Pons (tissue), 1 donor: ENCODE data around the gene DEDD2.

ENCODE experiments used
- DNase-seq: peaks from one replicate; pipeline ENCODE4 v3.0.0-alpha.2; 2016; ENCODE audit warnings: low spot score

Gene DEDD2

DNA sequence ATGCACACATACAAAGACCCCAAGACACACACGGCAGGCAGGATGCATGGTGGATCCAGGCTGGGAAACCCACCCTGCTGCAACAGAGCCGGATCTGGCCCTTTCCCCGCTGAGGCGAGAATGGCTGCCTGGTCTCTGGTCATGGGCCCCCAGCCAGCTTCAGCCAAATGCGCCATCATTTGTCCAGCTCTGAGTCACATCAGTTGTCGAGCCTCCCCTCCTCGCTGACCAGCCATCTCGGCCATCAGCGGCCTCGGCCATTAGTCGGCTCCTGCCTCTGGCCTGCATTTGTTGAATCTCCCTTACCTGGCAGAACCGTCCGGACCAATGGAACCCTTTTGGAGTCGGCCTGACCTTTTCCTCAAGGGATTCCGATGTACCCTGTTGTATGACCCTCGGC is 46.8 kb downstream of the DEDD2 start:
- DNase-seq: no peak

DNA sequence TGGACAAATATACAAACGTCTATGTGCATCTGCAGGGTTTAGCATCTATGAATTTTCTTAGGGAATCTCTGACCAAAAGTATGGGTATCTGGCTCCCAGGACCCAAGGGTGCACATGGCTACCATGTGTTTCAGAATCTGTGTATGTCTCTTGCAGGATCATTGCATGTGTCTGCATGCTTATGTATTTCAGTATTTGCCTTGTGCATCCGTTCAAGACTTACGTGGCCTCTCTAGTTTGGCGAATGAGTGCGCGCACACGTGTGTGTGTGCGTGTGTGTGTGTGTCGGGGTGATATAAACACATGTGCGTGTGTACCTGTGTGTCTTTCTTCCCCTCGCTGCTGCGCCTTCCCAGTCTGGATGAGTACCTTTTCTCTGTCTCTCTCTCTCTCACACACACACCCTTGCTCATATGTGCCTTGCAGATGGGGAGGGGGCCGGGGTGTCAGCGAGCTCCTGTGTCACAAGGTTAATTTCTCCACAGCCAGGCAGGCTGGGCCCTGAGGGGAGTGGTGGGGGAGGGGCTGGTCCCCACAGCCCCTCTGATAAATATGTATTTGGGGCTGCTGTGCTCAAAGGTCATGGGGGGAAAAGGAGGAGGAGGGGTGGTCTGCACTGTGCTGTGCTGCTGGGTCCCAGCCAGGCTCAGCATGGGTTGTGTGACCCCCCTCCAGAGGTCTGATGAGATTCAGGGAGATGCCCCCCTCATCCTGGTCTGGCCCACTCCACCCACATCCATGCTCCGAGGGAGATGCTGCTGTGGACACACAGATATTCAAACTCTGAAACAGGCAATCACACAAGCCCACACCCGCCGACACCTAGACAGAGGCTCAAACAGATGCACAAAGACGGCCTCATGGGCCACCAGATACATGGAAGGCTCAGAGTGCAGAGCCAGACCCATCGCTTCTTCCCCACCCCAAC is 47.7 kb downstream of the DEDD2 start:
- no peak for DNase-seq

DNA sequence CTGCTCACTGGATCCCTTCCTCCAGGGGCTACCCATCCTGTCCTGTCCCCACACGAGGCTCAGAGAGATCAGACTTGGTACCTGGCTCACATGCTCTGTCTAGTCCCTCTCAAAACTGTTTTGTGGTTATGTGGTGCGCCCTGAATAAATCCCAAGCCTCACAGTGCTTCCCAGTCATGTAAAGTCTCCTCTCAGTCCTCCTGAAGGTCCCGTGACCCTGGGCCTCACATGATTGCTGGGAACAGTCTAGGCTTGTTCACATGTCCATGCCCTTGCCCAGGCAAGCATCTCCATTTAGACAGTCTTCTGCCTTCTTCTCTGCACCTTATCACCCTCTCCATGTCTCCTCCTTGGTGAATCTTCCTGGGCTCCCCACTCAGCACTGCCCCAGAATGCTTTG is 49.3 kb downstream of the DEDD2 start:
- no peak for DNase-seq

DNA sequence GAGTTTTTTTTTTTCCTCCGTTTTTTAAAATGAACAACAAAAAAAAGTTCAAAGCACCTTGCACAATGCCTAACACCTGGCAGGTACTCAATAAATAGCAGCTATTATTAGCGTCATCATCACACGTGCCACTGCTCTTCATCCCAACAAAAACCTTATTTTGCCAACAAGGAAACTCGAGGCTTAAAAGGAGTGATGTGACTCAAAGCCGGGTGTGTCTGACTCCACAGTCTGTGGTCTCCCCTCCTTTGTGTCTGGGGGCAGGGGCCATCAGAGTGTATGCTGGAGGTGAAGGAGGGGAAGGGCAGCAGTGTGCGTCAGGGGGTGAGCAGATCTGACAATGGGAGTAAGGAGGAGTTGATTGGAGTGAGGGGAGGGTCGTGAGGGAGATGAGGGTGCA is 51.2 kb downstream of the DEDD2 start:
- DNase-seq: no peak

DNA sequence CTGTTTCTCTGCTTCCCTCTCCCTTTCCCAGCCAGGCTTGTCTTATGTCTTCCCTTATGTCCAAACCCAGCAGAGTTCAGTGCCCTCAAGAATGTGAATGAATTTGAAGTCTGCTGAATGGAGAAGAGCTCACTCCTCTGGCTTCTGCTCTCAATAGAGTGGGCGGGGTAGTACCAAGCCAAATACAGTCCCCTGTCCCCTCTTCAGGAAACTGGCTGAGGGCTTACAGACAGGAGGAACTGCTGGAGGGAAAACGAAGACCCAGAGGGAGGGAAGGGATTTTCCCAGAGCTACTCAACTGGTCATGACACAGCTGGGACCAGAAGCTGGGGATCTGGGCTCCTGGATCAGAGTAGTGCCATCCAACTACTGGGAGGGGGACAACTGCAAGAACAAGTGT is 52.3 kb downstream of the DEDD2 start:
- DNase-seq: no peak

DNA sequence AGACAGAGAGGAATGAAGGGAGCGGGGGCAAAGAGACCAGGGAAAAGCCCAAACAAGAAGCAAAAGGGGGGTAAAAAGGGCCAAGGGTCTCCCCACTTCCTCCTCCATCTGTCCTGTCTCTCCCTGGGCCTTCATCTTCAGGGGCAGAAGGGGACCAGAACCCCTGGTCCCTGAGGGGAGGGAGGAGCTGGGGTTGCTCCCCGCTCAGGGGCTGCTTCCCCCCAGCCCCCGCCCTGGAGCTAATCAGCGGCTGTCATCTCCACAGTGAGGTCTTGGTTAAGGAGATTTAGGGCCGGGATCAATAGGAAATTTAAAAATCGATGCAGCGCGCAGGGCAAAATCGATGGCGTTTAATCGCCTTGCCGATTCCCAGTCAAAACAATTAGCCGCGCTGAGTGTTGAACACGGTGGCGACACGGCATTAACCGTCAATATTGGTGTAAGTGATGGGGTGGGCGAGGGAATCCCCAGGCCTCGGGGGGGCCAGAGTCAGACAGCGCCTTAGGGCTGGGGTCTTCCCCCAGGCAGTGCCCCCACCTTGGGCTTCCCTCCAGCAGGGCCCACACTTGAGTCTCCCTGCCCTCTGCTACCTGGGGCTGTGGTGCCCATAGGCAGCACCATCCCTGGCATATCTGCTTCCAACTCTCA is 55.7 kb downstream of the DEDD2 start:
- DNase-seq: no peak

DNA sequence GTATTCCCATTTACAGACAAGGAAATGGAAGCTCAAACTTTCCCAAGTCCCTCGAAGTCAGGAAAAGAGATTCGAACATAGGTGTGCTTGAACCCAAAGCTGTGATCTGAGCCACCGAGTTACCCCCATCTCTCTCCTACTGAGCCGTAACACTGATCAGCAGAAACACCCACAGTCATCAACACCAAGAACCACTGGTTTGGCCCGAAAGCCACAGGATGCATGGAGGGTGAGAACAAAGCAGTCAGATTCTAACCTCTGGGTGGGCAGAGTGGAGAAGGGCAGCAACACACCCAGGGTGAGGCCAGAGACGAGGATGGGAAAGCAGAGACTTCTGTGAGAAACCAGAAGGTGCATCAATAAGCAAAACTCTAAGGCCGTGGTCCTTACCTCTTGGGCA is 57.5 kb downstream of the DEDD2 start:
- DNase-seq: no peak

DNA sequence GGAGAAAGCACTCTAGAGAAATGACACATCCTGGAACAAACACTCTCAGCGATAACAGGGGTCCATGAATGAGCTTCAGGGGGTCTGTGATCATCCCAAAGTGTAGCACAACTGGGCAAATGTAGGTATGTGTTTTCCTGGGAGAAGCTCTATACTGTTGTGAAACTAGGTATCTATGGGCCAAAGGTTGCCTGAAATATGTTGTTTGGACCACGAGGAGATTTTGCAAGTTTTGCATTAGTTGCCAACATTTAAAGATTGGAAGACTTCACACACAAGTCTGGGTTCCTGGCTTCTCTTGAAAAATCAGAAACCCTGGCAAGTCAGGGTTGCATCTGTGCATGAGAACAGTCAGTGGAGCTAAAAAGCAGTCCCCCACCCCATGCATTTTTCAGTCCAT is 58.6 kb downstream of the DEDD2 start:
- no peak for DNase-seq

DNA sequence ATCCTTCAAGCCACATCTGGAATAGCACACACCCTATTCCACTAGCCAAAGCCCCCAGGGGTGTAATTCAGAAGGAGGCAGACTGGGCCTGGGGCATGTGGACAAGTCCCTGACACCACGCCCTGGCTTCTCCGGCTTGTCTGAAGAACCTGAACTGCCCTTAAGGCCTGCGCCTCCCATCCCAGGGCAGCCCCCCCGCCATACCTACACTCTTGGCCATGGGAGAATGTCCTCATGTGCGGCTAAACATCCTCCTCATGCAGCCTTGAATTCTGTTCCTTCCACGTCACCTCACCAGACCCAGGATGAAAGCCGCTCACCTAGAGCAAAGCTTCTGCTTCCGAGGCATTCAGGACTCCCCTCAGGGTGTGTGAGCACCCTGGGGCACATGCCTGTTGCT is 60.9 kb downstream of the DEDD2 start:
- no peak for DNase-seq

DNA sequence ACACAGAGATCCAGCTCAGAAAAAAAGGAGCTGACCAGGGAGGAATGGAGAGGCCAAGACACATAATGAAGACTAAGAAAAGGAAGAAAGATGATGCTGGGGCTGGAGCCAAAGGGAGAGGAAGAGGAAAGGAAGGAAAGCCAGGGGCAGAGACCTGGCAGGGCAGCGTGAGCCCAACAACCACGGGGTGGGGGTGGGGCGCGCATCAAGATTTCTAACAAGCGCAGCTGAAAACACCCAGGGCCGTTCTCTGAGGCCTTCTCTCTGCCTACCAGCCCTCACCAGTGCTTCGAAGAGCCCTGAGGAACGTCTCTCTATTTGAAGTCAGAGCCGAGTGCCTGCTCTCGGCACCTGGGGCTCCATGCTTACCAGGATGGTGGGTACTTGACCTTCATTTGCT is 61.7 kb downstream of the DEDD2 start:
- DNase-seq: no peak

DNA sequence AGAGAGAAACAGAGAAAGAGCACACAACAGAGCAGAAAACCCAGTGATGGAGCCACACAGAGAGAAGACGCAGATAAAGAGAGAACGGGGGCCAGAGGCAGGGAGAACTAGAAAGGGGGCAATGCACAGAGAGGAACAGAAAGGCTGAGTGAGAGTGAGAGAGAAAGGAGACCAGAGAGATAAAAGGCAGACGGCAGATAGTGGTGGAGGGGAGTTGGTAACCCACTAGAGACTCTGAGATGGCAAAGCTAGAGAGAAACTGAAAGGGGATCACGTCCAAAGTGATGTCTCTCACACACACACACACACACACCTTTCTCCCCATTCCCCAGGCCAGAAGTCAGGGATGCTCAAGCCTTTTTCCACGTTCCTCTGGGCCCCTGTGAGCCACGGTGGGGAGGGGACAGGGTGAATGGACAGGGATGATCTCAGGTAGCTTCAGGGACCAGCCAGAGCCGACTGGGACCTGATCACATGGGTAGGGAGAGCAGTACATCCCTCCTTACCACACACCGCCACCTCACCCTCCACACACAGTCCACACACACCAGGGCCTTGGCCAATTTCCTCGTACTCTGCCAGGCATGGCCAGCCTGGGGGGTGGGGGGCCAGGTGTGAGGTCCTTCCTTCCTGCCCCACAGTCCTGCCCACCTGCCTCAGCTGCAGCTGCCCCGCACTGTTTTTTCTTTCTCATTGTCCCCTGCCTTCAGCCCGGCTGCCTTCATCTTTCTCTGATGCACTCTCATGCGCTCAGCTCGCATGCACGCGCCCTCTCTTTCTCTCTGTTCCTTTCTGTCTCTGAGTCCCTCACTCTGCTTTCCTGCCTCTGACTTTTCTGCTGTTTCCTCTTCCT is 62.8 kb downstream of the DEDD2 start:
- DNase-seq: no peak

DNA sequence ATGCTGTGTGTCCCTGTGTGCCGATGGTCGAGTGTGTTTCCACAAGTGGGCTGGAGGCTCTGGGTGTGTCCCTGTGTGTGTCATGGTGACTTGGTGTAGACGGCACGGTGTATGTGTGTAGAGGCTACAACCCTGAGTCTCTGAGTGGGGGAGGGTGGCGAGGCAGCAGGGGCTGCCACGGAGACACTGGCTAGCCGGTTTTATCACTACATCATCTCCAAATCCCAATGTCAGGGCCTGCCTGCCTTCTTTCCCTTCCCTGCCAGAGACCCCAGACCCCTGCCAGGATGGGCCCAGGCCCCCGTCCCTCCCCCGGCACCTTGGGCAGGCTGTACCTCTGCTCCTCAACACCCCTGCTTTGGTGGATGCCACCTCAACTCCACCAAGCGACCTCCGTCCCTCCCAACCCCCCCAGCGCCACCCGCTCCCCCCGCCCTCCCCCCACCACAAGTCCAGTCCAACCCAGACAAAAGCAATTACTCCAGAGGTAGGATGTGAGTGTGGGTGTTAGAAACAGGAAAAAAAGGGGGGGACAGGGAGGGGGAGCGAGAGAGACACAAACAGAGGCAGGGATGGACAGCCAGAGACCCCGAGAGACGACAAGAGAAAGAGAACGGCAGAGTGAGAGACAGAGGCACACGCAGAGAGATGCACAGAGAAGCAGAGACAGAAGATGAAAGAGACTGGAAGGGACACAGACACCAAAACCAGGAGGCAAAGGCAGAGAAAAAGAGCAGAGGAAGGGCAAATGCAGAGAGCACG is 63.6 kb downstream of the DEDD2 start:
- DNase-seq: no peak

DNA sequence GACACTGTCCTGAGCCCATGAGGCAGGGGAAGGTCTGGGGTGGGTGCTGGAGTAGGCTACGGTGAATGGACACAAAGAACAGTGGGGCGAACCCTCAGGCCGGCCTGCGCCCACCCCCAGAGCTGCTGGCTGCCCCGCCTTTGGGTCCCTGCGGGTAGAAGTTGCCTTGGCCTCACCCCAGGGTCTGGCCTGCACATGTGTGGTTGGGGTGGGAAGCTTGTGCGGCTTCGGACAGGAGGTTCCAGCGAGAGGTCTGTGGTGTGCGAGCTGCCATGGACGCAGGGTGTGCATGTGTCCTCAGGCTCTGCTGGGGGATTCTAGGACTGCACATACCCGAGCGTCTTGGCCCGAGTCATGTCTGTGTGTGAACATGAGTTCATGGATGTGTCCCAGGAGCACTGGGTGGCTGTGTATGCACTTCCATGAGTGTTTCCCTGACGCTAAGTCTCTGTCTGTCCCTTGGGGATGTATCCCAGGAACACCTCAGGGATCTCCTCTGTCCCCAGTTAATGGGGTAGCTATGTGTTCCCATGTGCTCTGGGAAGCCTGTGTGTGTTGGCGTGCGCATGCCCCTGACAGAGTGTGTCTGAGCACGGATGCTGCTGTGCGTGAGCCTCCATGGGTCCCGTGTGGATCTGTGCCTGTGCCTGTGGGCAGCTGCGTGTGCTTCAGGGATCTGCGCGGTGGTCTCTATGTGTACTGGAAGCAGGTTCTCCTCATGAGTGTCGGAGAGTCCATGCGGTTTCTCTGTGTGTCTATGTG is 64.4 kb downstream of the DEDD2 start:
- no peak for DNase-seq

DNA sequence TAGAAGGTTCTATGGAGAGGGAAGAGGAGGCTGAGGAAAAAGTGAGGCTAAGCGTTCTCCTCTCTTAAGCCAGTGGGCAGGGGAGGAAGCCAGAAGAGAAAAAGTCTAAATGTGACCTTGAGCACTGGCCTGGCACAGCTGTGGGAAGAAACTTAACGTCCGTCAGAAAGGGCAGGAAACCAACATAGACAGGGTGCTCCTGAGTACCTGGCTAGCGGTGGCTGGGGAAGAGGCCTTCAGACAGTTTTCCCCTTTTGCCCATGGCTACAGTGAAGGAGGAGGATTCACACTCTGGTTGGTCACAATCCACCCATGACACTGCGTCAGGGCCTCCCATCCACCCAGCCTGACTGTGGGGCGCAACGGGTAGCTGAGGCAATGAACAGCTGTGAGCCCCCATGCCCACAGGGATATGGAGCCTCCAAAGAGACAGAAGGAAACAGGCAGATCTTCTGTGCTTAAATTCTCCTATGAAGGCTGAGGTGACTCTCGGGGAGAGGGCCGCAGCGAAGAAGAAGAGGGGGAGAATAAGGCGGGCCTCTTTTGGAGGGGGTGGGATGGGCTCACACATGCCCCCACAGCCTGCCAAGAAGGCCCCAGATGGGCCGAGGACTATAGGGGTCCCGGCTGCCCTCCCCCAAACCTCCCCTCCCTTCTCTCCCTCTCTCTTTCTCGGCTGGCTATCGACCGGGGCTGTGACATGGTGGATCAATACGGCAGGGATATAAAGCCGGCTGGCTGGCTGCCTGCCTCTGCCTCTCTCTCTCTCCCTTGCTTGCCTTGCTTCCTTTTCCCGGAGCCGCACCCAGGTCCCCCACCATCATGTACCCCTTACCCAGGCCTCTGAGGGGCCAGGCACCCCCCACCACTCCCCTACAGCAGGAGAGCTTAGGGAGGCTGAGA is 65.4 kb downstream of the DEDD2 start:
- DNase-seq: no peak

DNA sequence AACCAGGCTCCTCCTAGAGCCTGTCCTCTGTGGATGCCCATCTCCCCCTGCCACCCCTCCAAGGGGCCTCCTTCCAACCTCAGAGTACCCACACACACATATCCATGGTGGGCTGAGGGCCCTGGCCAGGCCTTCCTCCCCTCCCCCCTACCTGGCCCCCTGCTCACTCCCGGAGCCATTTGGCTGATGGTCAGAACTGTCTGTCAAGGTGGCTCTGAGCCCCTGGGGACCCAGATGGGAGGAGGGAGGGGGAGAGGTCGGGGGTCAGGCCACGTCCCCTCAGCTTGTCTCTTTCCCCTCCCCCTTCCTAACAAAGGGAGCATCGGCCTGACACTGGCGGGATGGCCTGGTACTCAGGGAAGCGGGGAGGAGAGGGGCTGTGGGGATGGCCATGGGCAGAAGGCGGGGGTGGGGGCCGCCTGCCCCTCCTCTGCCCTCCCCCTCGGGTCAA is 66.5 kb downstream of the DEDD2 start:
- DNase-seq: no peak

DNA sequence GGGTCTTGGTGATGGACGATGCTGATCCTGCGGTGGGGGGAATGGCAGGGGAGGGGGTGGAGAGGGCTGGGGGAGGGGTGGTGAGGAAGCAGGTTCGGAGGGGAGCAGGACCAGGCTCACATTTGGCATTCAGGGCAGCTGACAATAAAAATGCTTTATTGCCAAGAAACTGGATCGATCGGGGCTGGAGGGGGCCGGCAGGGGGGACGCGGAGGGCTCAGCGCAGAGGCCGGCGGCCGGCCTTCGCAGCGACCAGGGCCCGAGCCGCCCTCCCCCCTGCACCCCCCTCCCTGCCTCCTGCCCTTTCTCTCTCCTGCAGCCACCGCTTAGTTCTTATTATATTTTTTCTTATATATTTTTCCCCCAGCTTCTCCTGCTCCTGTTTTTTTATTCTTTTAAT is 67.1 kb downstream of the DEDD2 start:
- DNase-seq: no peak

DNA sequence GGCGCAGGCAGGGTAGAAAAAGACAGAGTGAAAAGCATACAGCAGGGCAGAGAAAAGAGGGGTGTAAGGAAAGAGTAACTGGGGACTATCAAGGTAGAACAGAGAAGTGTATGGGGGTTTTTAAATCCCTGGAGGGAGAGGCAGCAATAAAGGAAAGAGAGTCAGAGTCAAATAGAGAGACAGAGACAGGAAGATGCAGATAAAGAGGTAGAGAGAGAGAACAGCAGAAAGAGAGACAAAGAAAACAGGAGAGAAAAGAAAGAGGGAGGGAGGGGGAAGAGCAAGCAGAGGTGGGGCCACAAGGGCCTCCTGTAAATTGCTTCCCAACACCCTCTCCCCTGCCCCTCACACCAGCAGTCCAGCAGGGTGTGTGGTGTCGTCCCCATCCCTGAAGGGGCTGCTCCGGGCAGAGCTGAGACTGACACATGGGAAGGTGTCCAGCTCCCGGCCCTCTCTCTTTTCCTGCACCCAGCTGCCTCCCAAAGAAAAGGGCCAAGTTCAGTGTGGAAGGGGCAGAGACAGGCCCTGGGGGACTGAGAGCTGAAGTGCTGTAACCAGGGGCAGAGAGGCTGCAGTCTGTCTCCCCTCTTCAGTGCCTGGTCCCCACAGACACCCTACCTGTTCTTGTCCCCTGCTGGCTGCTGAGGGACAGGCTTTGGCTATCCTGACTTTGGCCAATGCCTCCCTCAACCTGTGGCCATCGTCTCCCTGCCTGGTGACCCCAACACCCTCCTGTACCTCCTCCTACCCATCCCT is 67.9 kb downstream of the DEDD2 start:
- no peak for DNase-seq
